SU-DHL-6 (cell line): ENCODE results near the gene RAN.

Experiments
- EZH2phosphoT487 ChIP-seq: fragments of 200-600 bp; sonication (generic), shearing (Covaris generic); conservative IDR thresholded peaks from 2 replicates; pipeline ENCODE4 v1.6.1; 2018; ENCODE audit warnings: mild to moderate bottlenecking, antibody characterized with exemption, low read length, moderate library complexity, mixed read lengths
- TF ChIP-seq, protein P1 (sequence below): fragments of 200-600 bp; sonication (generic); IDR thresholded peaks from one replicate; pipeline ENCODE4 v1.5.1; 2017; ENCODE audit warnings: antibody characterized with exemption, mild to moderate bottlenecking, low read length, moderate library complexity; ENCODE audit not compliant: insufficient read depth, poor library complexity, severe bottlenecking

DNA sequence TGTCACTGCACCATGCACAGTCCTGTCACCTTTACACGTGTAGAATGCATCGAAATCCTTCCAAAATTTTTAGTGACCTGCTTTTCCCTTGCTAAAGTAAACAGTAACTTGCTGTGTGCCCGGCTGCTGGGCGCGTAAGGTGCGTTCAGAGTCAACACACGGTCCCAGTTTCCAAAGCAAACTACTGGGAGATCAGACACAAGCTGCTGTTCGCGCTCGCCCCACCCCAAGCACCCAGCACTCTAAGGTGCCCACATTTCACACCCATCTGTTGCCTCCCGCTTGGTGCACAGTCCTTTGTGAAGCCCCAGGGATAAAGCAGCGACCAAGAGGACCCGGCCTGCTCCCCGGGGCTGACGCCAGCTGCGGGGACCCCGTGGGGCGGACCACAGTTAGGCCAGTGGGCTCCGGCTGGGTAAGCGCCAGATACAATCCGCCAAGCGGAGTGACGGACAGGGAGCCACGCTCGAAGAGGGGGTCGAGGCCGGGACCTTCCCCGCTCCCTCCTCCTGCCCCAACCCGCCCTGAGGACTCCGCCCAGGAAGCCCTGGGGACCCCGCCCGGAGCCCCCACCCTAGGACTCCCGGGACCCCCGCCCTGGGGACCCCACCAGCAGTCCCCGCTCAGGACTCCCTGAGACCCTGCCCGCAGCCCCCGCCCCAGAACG, 33.4 kb upstream of the RAN start:
- TF ChIP-seq, protein P1, sequence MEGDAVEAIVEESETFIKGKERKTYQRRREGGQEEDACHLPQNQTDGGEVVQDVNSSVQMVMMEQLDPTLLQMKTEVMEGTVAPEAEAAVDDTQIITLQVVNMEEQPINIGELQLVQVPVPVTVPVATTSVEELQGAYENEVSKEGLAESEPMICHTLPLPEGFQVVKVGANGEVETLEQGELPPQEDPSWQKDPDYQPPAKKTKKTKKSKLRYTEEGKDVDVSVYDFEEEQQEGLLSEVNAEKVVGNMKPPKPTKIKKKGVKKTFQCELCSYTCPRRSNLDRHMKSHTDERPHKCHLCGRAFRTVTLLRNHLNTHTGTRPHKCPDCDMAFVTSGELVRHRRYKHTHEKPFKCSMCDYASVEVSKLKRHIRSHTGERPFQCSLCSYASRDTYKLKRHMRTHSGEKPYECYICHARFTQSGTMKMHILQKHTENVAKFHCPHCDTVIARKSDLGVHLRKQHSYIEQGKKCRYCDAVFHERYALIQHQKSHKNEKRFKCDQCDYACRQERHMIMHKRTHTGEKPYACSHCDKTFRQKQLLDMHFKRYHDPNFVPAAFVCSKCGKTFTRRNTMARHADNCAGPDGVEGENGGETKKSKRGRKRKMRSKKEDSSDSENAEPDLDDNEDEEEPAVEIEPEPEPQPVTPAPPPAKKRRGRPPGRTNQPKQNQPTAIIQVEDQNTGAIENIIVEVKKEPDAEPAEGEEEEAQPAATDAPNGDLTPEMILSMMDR: no peak
- no peak for TF ChIP-seq EZH2phosphoT487
